Loucy (cell line): ENCODE results near the gene AGBL4.

ENCODE experiments used
- EZH2phosphoT487 ChIP-seq: fragments of 200-600 bp; IDR thresholded peaks from 2 replicates; pipeline ENCODE4 v1.6.1; 2018; ENCODE audit warnings: antibody characterized with exemption, mild to moderate bottlenecking, moderate library complexity, borderline replicate concordance
- TF ChIP-seq, protein P1 (sequence below): fragments of 200-600 bp; sonication (generic); conservative IDR thresholded peaks from 2 replicates; pipeline ENCODE4 v1.5.1; 2014; ENCODE audit warnings: mild to moderate bottlenecking, antibody characterized with exemption, low read length

DNA sequence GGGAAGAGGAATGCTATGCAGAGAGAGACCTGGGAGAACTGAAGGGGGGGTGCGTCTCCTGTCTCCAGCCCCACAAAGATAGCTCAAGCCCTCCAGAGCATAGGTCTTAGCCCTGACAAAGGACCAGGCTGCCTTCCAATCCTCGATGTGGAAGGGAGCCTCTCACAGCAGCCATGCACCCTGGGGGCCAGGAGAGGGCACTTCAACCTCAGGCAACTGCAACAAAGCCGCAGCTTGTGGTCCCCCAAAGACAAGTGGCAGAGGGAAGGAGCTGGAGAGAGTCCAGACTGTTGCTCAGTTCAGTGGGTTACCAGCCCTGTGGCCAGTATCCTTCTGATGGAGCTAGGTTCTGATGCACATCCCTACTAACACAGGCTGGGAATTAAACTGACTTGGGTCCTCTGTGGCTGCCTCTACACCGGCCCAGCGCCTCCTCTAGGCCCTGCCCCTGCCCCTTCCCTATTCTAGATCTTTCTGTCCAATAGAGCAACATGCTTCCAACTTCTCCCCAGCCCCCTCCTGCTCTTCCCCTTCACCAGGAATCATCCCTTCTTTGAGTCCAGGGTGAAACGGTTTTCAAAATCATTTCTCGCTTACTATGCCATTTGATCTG lies 1451.0 kb downstream of the AGBL4 start:
- TF ChIP-seq EZH2phosphoT487: no peak
- TF ChIP-seq, protein P1, sequence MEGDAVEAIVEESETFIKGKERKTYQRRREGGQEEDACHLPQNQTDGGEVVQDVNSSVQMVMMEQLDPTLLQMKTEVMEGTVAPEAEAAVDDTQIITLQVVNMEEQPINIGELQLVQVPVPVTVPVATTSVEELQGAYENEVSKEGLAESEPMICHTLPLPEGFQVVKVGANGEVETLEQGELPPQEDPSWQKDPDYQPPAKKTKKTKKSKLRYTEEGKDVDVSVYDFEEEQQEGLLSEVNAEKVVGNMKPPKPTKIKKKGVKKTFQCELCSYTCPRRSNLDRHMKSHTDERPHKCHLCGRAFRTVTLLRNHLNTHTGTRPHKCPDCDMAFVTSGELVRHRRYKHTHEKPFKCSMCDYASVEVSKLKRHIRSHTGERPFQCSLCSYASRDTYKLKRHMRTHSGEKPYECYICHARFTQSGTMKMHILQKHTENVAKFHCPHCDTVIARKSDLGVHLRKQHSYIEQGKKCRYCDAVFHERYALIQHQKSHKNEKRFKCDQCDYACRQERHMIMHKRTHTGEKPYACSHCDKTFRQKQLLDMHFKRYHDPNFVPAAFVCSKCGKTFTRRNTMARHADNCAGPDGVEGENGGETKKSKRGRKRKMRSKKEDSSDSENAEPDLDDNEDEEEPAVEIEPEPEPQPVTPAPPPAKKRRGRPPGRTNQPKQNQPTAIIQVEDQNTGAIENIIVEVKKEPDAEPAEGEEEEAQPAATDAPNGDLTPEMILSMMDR: peak; percentile 80
